HepG2 (cell line): ENCODE data around the gene RBBP5. TPM values are rescaled to one million over a fixed set of nuclear protein-coding genes. Genes with fewer than 3 reads are reported as not detected.
A peak's percentile ranks its signal among the peaks of the same experiment; 100 is the strongest.

Experiments used
- ATAC-seq: fragments of 200-7000 bp; cut with Tn5 transposase; 3 replicates; pipeline ENCODE4 v1.9.1; 2020; ENCODE audit warnings: mild to moderate bottlenecking, moderate library complexity
- BruUV-seq: library from RNA; stranded (reverse); fragments of 400-500 nt; replicated peaks from 2 replicates; lab custom pipeline; 2021; lab: Mats Ljungman, UMichigan
- CTCF ChIA-PET: fragments of 300-600 bp; formaldehyde crosslinking; extraction: SDS; loops from one replicate; lab custom pipeline; 2021; ENCODE audit warnings: low total read pairs, inconsistent platforms, low intra/inter-chr PET ratio; lab: Yijun Ruan, JAX
- POLR2A ChIA-PET: fragments of 350-600 bp; sonication (Branson Sonifier 250); formaldehyde crosslinking; loops from one replicate; lab custom pipeline; 2020; ENCODE audit warnings: antibody characterized with exemption, inconsistent platforms; lab: Yijun Ruan, JAX
- DNase-seq: peaks from one replicate; pipeline ENCODE4 v3.0.0-alpha.2; 2015; ENCODE audit warnings: low spot score
- FAIRE-seq: peaks from 3 replicates; lab custom pipeline; 2011; peaks lifted over from hg19 to GRCh38; lab: Jason Lieb, UNC
- H2AFZ ChIP-seq: one replicate; pipeline ENCODE4 v1.6.1; 2011; ENCODE audit warnings: low read length, inconsistent platforms
- H3K27ac ChIP-seq: fragments of 300-600 bp; 3 replicates; pipeline ENCODE4 v1.8.0; 2011; ENCODE audit warnings: mixed run types, mild to moderate bottlenecking, mixed read lengths, low read length, inconsistent platforms; ENCODE audit not compliant: insufficient read depth; ENCODE audit errors: extremely low read length
- H3K27me3 ChIP-seq, 2 experiments: fragments of 200-600 bp in 1 of 2; 2 replicates in 1 of 2; 3 replicates in 1 of 2; pipeline versions ENCODE4 v1.6.0 to v1.8.0; 2011; ENCODE audit warnings: low read length in 2 of 2, mild to moderate bottlenecking in 2 of 2, moderate library complexity in 2 of 2, inconsistent platforms in 1 of 2; ENCODE audit not compliant: insufficient read depth in 2 of 2, control insufficient read depth in 1 of 2
- H3K36me3 ChIP-seq, 2 experiments: fragments of 200-600 bp in 1 of 2; replicated peaks in 1 of 2; 2 replicates in 1 of 2; 3 replicates in 1 of 2; pipeline versions ENCODE4 v1.5.1 to v1.8.0; 2011; ENCODE audit warnings: low read length in 2 of 2, inconsistent platforms in 1 of 2; ENCODE audit not compliant: insufficient read depth in 2 of 2, control insufficient read depth in 1 of 2
- H3K4me1 ChIP-seq: 2 replicates; pipeline ENCODE4 v1.5.1; 2012; ENCODE audit warnings: low read length, inconsistent platforms; ENCODE audit not compliant: insufficient read depth
- H3K4me2 ChIP-seq: 2 replicates; pipeline ENCODE4 v1.6.0; 2011; ENCODE audit warnings: low read depth, low read length, inconsistent platforms
- H3K4me3 ChIP-seq, 3 experiments: fragments of 200-600 bp in 1 of 3; sonication (generic), shearing (Covaris generic) in 1 of 3; replicated peaks in 1 of 3; 2 replicates each; pipeline ENCODE4 v1.5.1; 2011 to 2016; ENCODE audit warnings: low read length in 3 of 3, inconsistent platforms in 2 of 3, low read depth in 2 of 3, mild to moderate bottlenecking in 2 of 3, control low read depth in 1 of 3, mixed read lengths in 1 of 3; ENCODE audit not compliant: insufficient read depth in 1 of 3
- H3K79me2 ChIP-seq: one replicate; pipeline ENCODE4 v1.6.1; 2011; ENCODE audit warnings: low read length, inconsistent platforms; ENCODE audit not compliant: insufficient read depth
- H3K9ac ChIP-seq: 2 replicates; pipeline ENCODE4 v1.6.0; 2011; ENCODE audit warnings: mild to moderate bottlenecking, low read depth, low read length, inconsistent platforms; ENCODE audit not compliant: insufficient read depth
- H3K9me3 ChIP-seq: 2 replicates; pipeline ENCODE4 v1.5.1; 2012; ENCODE audit warnings: mild to moderate bottlenecking, low read length
- H4K20me1 ChIP-seq: 2 replicates; pipeline ENCODE4 v1.6.0; 2011; ENCODE audit warnings: inconsistent platforms, mild to moderate bottlenecking, low read length, moderate library complexity; ENCODE audit not compliant: insufficient read depth
- CEBPB ChIP-seq: IDR thresholded peaks from 2 replicates; pipeline ENCODE4 v1.6.1; 2011; ENCODE audit warnings: low read depth, low read length, improper control_type of control experiment, borderline replicate concordance
- TAF15 ChIP-seq: fragments of 200-400 bp; formaldehyde crosslinking; IDR thresholded peaks from one replicate; pipeline ENCODE4 v1.6.1; 2018; ENCODE audit warnings: mild to moderate bottlenecking, low read depth, low read length; ENCODE audit not compliant: poor library complexity, severe bottlenecking
- ZBTB4 ChIP-seq: sonication (generic); formaldehyde crosslinking; IDR thresholded peaks from 2 replicates; pipeline ENCODE4 v1.4.0; 2020; ENCODE audit warnings: missing genetic modification reagents, mild to moderate bottlenecking, borderline replicate concordance
- ZNF264 ChIP-seq: sonication (generic); formaldehyde crosslinking; IDR thresholded peaks from 2 replicates; pipeline ENCODE4 v1.4.0; 2020; ENCODE audit warnings: missing genetic modification reagents
- ZNF382 ChIP-seq: sonication (generic); formaldehyde crosslinking; IDR thresholded peaks from 2 replicates; pipeline ENCODE4 v1.5.0; 2020; ENCODE audit warnings: missing genetic modification reagents, mild to moderate bottlenecking, borderline replicate concordance
- WGBS: methylation state at CpG from one replicate; pipeline ENCODE4 v1.1.6; 2017; ENCODE audit warnings: low lambda C conversion rate; 5-methylcytosine and 5-hydroxymethylcytosine counted together
- in situ Hi-C: cut with HindIII; loops from 2 replicates; pipeline ENCODE4 v1.10.0; 2017; ENCODE audit warnings: low pct_unique_long_range_greater_than_20kb; ENCODE audit not compliant: extremely low pct_ligation_motif_present
- intact Hi-C: fragments of 100-400 bp; cut with micrococcal nuclease; formaldehyde crosslinking; loops from one replicate; pipeline ENCODE4 v1.10.0; 2022; ENCODE audit not compliant: unreplicated experiment
- polyA plus RNA-seq, 8 experiments: library from polyadenylated mRNA; depleted of rRNA in 3 of 8; stranded (reverse) in 7 of 8; unstranded in 1 of 8; fragments of >200 nt; fragmentation: Illumina TruSeq in 4 of 8; extraction: Trizol in 4 of 8; gene quantifications; 2 replicates each; pipeline versions ENCODE4 v1.2.1 to v1.2.3, GENCODE V29; 2011 to 2016; ENCODE audit warnings: low read depth in 4 of 8, missing spikeins in 1 of 8, mixed read lengths in 1 of 8; ENCODE audit not compliant: insufficient read depth in 1 of 8
- total RNA-seq, 5 experiments: library from RNA; depleted of rRNA; stranded (reverse); fragments of >200 nt; fragmentation: Illumina TruSeq; extraction: Trizol; gene quantifications; 2 replicates each; pipeline ENCODE4 v1.2.3, GENCODE V29; 2016; ENCODE audit warnings: low read depth in 1 of 5

The RBBP5 gene
- total and polyA plus RNA-seq, 2 of the 13 experiments (the other 11 are each of a cell fraction or from before 2014, with no cell fraction given): 6.6 to 17.1 TPM

GRCh38 chr1:205107327-205107726 lies 14.5 kb downstream of the RBBP5 start (continued):
- no peak for TF ChIP-seq ZBTB4
- TF ChIP-seq TAF15: no peak
- no peak for TF ChIP-seq ZNF382

- Histone ChIP-seq H3K27ac (no peak overlapping the region), H3K9ac (no peak overlapping the region), H3K4me1 (no peaks in the 10 kb centered on the region), H4K20me1 (no peaks in the 10 kb centered on the region), H2AFZ (no peak overlapping the region), H3K79me2 (no peaks in the 10 kb centered on the region), H3K36me3 (peaks cover 13 to 87% of the 10 kb centered on the region in 2 experiments), H3K4me2 (no peak overlapping the region), H3K4me3 (no peak overlapping the region), H3K9me3 (no peaks in the 10 kb centered on the region), H3K27me3 (no peaks in the 10 kb centered on the region; a peak in 1 of 5 replicates)
- intact Hi-C loops: no loop called here
- POLR2A ChIA-PET: no interaction called here
- no TSS peak for BruUV-seq
- WGBS: 100% methylated on average over 3 of the region's 3 CpGs
- in situ Hi-C loops: no loop called here
- FAIRE-seq: no peak
- DNase-seq: no peak
- no peak for ATAC-seq
- CTCF ChIA-PET: no interaction called here
- TF ChIP-seq CEBPB (peak; percentile 19; the same call in 1 of the 2 replicates), ZNF264 (CRISPR knock-in tag) (no peak)
Observed at GRCh38 chr1:205102404-205102803, 19.4 kb downstream of the RBBP5 start.
